Cardiac muscle cell (in vitro differentiated cells and primary cell): ENCODE data around the gene SHOC2. TPM values are rescaled to one million over a fixed set of nuclear protein-coding genes. Genes with fewer than 3 reads are reported as not detected.

Experiments
- DNase-seq, 2 donors: peaks; one replicate each; pipeline versions ENCODE4 v3.0.0 to v3.0.0-alpha.2; 2010 to 2017; ENCODE audit warnings: low read depth in 1 of 2, low spot score in 1 of 2
- H3K27ac ChIP-seq: fragments of 200-600 bp; sonication (generic); 2 replicates; pipeline ENCODE4 v1.5.1; 2016
- H3K27me3 ChIP-seq: fragments of 200-600 bp; sonication (generic); 2 replicates; pipeline ENCODE4 v1.6.0; 2016; ENCODE audit warnings: control low read depth
- H3K36me3 ChIP-seq: fragments of 200-600 bp; sonication (generic); 2 replicates; pipeline ENCODE4 v1.5.1; 2016; ENCODE audit warnings: control low read depth
- H3K4me1 ChIP-seq: fragments of 200-600 bp; sonication (generic); 2 replicates; pipeline ENCODE4 v1.8.1; 2017; ENCODE audit warnings: low read depth, mild to moderate bottlenecking, mixed run types
- H3K4me3 ChIP-seq: fragments of 200-600 bp; sonication (generic); 2 replicates; pipeline ENCODE4 v1.5.1; 2016; ENCODE audit warnings: mild to moderate bottlenecking
- H3K9me3 ChIP-seq: fragments of 200-600 bp; sonication (generic); 2 replicates; pipeline ENCODE4 v1.5.1; 2017; ENCODE audit warnings: low read depth, mild to moderate bottlenecking, control low read depth
- CTCF ChIP-seq: IDR thresholded peaks from 2 replicates; pipeline ENCODE4 v1.5.1; 2012; ENCODE audit warnings: low read depth, mild to moderate bottlenecking, low read length
- polyA plus RNA-seq: library from polyadenylated mRNA; unstranded; fragments of >200 nt; fragmentation: Nextera tagmentation; extraction: Ambion mirVana; gene quantifications from 2 replicates; pipeline ENCODE4 v1.2.1, GENCODE V29; 2016
- total RNA-seq: library from RNA; depleted of rRNA; stranded (reverse); fragments of >200 nt; gene quantifications from 2 replicates; pipeline ENCODE4 v1.2.3, GENCODE V29; 2016

SHOC2 gene
- total RNA-seq, result 19.9 and 31.0 TPM in 2 replicates
- polyA plus RNA-seq, result 31.3 and 45.8 TPM in 2 replicates

- peak in 1 of 2 donors; percentile 99 for DNase-seq
- H3K36me3 ChIP-seq, result no peaks in the 10 kb centered on the region
Observed at GRCh38 chr10:110919349-110919931, at the start of gene SHOC2. Gene SHOC2, plus strand, starts transcription at chr10:110919604. Its CDS starts 44,755 bp downstream, at chr10:110964359.

GRCh38 chr10:110870823-110871297 lies 48.5 kb upstream of the SHOC2 start:
- no peak for TF ChIP-seq CTCF
- H3K9me3 ChIP-seq, result no peaks in the 10 kb centered on the region
- H3K36me3 ChIP-seq, result no peaks in the 10 kb centered on the region
- no peaks in the 10 kb centered on the region for H3K27me3 ChIP-seq
- H3K4me1 ChIP-seq, result peaks cover 27% of the 10 kb centered on the region
- peak in 1 of 2 donors; percentile 15 for DNase-seq
- peak overlapping the region; percentile 96 for H3K27ac ChIP-seq
- peak overlapping the region; percentile 88 for H3K4me3 ChIP-seq

More at GRCh38 chr10:110919349-110919931, at the start of gene SHOC2:
- TF ChIP-seq CTCF, result peak; percentile 28
- no peaks in the 10 kb centered on the region for H3K9me3 ChIP-seq
- H3K4me3 ChIP-seq, result peak within 1 kb of the TSS; percentile 75
- peak within 1 kb of the TSS; percentile 95 for H3K27ac ChIP-seq
- no peaks in the 10 kb centered on the region for H3K27me3 ChIP-seq
- H3K4me1 ChIP-seq, result peaks cover 36% of the 10 kb centered on the region

DNA sequence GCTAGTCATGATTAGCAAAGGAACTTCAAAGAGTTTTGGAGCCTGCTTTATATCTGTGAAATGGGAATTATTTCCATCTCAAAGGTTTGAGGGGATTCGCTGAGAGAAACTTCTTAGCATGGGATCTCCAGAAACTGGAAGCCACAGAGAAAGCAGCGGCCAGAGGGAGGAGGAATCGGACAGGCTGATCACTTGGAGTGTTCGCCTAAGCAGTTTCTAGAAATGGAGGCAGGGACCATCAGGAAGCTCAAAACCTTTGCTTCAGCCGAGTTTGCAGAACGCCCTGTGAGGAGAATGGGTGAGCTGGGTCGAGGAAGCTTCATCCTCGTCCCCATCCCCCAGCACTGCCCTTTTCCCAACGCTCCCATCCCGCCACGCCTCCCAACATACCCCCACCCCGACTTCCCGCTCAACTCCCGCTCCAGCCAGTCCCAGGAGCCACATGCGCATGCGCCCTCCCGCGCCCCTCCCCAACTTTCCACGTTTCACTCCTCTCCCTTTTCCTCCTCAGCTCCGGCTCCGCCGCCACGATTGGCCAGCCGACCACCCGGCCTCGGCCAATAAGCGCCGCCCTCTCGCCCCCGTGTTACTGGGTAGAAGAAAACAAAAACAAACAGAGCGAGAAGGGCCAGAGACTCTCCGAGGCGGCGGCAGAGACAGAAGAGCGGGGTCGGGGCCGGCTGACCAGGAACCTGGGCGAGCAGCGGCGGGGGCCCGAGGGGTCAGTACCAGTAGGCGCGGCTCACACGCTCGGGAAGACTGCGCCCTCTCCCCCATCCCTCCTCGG lies 47.9 kb upstream of the SHOC2 start, which contains the start of gene PDCD4:
TSS of gene PDCD4 (plus strand) at position 631 of the 787 bp plus-strand sequence. CDS start 4,100 bp downstream, outside the sequence.
- Histone ChIP-seq H3K9me3 (no peaks in the 10 kb centered on the region), H3K4me1 (peaks cover 27% of the 10 kb centered on the region), H3K36me3 (peaks cover 4% of the 10 kb centered on the region), H3K27me3 (no peaks in the 10 kb centered on the region), H3K4me3 (peak within 1 kb of the TSS; percentile 88), H3K27ac (peak within 1 kb of the TSS; percentile 96)
- peak; percentile 99 for DNase-seq
- no peak for TF ChIP-seq CTCF

- Histone ChIP-seq H3K27ac (peak overlapping the region; percentile 96), H3K27me3 (no peaks in the 10 kb centered on the region), H3K36me3 (peaks cover 9% of the 10 kb centered on the region), H3K9me3 (no peaks in the 10 kb centered on the region), H3K4me3 (peak overlapping the region; percentile 88), H3K4me1 (peaks cover 27% of the 10 kb centered on the region)
- DNase-seq, result peak; percentile 87 to 88
- no peak for TF ChIP-seq CTCF
Observed at GRCh38 chr10:110872145-110872983, 47.0 kb upstream of the SHOC2 start.
